SH-SY5Y (cell line): ENCODE data around the gene OR10R2.

Experiments
- GATA2 ChIP-seq: IDR thresholded peaks from 2 replicates; pipeline ENCODE4 v1.6.1; 2011; ENCODE audit warnings: mild to moderate bottlenecking, low read depth, low read length
- GATA3 ChIP-seq: IDR thresholded peaks from 2 replicates; pipeline ENCODE4 v1.6.1; 2011; ENCODE audit warnings: low read depth, mild to moderate bottlenecking, low read length, moderate library complexity

GRCh38 chr1:158457246-158457645 is 14.8 kb upstream of the OR10R2 start:
- TF ChIP-seq GATA3 (no peak), GATA2 (no peak)
